Measurements from ENCODE around the gene PADI1.

Gene PADI1

DNA sequence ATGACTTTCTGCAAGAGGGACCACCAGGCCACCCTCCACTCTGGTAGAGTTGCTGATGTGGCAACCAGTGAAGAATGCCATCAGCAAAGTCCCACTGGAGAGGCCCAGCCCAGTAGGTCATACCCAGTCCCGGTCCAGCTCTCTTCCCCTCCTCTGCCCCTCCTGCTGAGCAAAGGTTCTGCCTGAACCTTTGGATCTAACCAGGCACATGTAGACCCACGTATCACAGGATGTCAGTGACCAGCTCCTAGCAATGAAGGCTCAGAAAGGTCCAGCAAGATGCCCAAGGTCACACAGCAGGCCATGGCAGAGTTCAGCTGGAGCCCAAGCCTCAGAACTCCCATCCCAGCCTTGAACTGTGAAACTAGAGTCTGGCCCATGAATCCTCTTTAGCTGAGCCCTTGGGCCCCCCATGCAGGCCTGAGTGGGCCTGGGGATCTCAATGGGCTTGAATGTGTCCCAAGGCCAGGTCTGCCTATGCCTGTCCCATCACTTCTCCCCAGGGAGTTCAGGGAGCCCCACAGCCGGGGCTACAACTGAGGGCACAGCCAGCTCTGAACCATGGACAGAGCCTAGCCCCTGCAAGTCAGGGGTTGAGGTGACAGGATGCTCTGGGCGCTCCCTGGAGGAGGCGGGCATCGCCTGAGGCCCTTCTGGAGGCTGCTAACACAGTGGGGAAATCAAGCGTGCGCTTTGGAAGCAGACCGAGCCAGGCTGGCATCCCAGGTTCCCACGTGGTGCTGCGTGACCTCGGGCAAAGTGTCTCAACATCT is 21.4 kb upstream of the PADI1 start:
- no peak for DNase-seq

DNA sequence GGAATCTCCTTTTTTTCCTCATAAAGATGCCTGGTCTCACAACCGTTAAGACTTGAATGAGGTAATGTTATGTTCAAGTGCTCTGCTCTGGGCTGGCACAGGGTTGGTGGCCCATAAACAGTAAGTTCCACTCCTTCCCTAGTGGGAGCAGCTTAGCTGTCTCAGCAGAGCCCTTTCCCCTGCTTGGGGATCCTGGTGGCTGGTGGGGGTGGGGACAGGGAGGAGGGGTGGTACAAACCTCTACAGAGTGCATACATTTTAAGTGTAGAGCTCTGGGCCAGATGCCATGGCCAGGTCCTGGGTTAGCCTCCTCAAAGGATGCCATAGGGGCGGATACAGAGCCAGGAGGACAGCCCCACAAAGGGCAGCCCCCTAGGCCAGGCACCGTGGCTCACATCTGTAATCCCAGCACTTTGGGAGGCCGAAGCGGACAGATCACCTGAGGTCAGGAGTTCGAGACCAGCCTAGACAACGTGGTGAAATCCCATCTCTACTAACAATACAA is 20.7 kb upstream of the PADI1 start:
- DNase-seq, result no peak

DNA sequence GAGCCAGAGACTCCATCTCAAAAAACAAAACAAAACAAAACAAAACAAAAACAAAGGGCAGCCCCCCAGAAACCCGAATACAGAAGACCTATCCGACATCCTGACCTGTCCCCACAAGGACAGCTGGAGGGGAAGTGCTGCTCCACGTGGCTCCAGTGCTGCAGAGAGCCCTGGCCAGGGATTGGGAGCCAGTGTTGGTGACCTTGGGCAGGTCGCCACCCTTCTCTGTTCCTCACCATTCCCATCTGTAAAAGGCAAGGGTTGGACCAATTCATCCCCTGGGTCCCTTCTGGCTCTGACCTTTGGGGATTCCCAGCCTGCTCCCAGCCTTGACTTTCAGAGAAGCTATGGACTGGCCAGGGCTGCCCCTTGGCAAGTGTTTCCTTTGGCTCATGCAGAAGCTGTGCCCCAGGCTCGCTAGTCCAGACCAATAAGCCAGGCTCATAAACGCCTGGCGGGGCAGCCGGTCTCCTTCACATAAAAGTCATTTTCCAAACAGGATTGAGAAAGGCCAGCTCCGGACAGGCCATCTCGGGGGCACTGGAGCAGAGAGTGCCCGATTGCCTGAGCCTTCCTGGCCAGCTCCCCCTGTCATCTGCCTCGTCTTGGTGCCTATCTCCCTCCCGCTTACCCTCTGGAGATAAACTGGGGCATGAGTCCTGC is 20.0 kb upstream of the PADI1 start:
- DNase-seq, result no peak

DNA sequence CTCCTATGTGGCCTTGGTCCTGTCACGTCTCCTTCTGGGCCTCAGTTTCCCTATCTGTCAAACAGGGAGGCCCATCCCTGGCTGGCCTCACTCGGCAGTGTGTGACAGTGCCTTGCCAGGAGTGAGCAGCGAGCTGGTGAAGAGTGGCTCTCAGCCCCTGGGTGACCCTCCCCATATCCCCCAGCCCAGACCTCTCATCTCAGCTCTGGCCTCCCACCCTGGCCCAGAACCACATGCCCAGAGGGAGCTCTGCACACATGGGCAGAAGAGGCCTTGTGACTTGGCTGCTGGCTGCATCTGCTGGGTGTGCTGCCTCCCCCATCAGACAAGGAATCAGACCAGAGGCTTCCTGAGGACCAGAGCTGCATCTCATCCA is 19.5 kb upstream of the PADI1 start:
- no peak for DNase-seq

DNA sequence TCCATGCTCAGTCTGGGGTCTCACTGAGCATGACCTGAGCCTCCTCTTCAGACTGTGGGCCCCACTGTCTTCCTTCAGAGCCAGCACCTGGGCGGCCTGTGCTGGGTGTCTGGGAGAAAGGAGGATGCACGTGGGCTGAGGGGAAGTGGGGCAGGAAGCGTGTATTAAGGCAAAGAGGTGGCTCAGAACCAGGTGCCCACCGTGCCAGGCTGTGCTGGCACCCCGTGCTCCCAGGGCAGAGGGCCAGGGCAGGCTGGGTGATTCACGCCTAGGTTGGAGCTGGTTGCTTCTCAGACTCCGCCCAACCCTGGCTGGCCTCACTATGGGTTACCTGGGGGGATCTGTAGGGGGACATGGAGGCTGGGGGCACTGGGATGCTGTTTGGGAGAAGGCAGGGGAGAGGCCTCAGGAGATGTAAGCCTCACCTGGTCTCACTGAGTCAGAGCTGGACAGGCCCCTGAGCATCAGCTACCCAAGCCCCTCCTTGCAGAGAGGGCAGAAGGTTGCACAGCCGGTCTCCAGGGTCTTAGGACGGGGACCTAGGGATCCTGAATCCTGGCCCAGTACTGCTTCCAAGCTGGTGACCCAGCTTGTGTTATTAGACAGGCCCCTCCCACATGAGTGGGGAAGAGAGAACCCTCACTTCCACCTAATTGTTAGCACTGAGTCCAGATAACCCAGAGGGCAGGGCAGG is 18.6 kb upstream of the PADI1 start:
- DNase-seq, result no peak

DNA sequence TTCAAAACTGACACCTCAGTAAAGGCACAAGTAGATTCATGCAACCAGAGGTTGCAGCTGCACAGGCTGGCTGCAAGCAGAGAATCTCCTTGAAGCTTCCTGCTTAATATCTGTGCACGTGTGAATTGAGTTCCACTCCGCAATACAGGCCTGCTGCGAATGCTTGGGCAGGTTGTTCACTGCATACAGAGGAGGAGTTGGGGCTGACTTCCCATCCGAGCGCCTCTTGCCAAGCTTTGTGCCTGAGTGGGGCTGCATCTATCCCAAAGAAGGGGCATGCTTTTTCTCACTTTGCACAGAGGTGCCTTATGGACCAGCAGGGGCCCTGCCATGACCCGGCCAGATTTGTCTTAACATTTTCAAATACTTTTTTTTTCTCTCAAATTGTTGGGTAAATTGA is 17.9 kb upstream of the PADI1 start:
- no peak for DNase-seq

DNA sequence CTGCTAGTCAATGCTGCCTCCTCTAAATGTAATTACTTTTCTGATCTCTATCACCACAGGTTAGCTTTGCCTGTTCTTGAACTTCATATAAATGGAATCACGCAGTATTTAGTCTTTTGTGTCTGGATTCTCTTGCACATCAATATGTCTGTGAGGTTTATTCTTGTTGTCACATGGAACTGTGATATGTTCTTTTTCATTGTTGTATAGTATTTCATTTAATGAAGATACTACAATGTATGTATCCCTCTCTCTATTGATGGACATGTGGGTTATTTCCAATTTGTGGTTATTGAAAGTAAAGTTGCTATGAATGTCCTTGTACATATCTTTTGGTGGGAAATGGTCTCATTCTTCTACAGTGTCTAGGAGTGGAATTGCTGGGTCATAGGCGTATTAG is 16.7 kb upstream of the PADI1 start:
- DNase-seq, result no peak

DNA sequence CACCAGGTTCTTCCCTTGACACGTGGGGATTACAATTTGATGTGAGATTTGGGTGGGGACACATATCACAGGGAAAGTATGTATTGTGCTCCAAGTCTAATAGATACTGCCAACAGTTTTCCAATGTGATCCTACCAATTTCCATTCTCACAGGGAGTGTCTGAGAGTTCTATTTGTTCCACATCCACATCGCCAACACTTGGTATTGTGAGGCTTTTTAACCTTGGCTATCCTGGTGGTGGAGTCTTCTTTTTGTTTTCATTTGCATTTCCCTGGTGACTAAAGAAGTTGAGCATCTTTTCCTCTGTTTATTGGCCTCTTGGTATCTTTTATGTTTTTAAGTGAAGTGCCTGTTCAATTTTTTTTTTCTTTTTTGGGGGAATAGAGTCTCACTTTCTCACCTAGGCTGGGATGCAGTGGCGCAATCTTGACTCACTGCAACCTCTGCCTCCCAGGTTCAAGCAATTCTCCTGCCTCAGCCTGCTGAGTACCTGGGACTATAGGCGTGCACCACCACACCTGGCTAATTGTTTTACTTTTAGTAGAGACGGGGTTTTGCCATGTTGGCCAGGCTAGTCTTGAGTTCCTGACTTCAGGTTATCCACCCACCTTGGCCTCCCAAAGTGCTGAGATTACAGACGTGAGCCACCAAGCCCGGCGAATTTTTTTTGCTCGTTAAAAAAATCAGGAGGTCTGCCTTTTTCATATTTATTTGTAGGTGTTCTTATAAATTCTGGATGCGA is 15.9 kb upstream of the PADI1 start:
- DNase-seq, result no peak

DNA sequence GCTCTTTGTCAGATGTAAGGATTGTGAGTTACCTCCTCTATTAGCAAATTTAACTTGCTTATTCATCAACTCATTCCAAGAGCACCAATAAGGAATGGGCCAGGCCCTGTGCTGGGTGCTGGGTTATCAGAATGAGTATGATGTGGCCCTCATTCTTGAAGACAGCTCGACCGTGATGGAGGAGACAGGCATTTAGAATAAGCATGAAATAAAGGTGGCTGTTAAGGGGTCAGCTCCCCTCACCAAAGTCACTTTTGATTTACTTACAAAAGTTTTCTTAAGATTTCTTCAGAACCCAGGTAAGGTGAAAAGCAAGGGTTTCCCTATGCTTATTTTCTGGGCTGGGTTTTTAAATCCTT is 15.3 kb upstream of the PADI1 start:
- no peak for DNase-seq

DNA sequence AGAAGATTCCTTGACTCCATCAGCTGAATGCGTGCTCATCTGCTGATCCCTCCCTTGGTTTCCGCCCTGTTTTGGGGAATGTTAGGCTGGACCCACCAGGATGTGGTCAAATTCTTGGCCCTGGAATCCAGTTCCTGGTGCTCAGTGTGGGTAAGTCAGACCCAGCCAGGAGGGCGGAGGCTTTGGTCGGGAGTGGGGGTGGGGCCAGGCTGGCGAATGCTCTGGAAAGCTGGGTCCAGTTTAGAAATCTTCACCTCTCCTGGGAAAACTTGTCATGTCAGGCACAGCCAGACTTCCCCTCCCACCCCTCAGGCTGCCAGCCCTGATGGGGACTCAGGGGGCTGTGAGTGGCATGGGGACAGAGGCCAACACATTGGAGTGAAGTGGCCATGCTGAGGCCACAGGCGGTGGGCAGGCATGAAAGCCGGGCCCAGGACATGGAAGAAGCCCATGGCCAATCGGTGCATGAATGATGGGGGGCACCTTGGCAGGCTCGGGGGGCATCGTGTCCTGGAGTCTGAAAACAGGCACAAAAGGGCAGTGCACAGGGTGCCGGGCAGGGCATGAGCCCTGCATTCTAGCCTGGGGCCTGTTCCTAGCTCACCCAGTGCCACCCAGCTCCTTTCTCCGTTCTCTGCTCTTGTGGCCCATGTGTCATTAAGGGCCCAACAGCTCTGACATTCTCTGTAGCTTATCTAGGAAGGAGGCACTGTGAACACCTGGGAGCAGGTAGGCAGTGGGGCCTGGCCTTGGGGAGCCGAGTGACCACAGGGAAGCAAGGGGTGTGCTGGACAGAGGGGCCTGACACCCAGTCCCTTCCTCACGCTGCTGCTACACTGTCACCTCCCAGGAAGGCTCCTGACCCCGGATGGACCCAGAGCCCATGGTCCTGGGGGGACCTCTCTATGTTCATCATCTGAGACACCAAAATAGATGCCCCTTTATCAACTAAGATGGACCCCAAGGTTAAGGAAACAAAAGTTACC is 14.6 kb upstream of the PADI1 start:
- no peak for DNase-seq

DNA sequence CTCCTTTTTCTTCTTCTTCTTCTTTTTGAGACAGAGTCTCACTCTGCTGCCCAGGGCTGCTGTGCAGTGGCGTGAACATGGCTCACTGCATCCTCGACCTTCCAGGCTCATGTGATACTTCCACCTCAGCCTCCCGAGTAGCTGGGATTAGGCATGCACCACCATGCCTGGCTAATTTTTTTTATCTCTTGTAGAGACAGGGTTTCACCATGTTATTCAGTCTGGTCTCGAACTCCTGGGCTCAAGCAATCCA is 13.0 kb upstream of the PADI1 start:
- DNase-seq, result no peak

DNA sequence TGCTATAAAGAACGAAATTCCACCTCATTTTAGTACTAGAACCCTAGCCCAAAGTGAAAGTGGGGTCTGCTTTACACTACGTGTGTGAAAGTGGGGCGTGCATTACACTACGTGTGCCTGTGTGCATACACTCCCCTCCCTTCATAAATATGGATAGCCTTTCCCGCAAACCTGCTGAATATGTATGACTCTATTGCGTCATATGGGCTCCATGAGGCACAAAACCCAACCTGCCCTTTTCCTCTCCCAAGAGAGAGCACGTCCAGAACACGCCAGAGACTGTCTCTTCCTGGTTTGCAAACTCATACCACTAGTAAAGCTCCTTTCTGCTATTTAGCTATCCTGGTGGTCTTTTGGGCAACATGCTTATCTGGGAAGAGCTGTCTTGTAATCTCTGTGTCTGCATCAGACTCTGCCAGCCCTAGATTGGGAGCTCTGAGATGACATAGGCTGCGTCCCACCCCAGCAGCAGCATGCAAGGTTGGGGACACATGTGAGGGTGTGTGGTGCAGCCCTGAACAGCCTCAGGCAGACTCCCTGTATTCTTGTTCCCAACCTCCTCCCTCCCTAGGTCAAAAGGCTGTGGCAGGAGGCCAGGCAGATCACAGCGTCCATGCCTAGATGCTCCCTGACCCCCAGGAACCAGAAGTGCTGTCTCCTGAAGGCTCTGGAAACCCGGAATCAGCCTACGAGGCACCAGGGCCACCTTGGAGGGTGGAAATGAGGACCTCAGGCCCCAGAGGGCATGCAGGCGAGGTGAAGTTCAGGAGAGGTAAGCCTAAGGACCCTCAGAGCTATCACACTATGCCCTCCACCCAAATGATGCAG is 12.3 kb upstream of the PADI1 start:
- DNase-seq, result no peak

DNA sequence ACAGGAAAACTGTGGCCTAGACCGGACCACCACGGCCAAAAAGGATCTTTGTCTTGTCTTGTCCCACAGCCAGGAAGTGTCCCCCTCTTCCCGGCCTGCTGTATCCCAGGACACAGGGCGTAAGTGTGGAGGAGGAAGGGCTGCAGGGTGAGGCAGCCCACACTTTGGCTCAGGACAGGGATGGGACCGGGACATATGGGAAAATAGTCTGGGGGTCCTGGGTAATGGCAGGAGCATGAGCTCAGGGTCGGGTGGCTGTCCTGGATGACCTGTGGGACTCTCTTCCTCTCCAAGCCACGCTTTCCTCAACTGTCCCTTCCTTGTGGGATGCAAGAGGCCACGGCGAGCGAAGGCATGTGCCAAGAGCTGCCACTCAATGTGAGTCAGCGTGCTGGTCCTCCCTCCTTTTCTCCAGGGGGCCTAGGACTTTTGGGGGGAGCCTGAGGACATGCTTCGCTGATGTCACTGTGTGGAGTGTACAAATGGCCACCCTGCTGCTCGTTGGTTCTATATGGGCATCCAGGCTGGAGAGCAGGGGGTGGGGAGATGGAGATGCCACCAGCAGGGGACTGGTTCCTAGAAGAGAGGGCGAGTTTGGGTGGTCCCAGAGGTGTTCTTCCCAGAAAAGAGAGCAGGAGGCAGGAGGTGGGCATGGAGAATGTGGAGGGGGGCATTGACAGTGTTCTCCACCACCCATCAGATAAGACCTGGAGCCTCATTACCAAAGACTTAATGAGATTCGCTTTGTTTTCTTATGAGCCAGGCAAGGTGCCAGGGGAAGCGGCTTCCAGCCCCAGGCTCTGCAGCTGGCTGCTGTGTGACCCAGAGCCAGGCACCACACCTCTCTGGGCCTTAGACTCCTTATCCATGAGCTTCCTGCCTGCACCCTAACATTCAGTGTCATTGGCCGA is 11.5 kb upstream of the PADI1 start:
- DNase-seq, result no peak

DNA sequence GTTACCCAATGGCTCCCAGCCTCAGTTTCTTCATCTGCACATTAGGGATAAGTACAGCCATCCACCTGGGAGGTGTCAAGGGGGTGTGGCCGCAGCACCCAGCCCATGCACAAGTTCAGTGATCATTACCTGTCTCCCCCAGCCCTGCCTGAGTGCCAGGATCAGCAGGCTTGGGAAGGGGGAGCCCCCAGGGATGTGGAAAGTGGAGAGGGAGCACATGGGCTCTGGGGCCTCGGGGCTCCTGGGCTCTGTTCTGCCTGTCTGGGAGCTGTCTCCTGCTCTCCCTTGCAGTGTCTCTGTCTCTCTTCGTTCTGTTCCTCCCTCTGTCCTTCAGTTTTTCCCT is 10.8 kb upstream of the PADI1 start:
- no peak for DNase-seq

DNA sequence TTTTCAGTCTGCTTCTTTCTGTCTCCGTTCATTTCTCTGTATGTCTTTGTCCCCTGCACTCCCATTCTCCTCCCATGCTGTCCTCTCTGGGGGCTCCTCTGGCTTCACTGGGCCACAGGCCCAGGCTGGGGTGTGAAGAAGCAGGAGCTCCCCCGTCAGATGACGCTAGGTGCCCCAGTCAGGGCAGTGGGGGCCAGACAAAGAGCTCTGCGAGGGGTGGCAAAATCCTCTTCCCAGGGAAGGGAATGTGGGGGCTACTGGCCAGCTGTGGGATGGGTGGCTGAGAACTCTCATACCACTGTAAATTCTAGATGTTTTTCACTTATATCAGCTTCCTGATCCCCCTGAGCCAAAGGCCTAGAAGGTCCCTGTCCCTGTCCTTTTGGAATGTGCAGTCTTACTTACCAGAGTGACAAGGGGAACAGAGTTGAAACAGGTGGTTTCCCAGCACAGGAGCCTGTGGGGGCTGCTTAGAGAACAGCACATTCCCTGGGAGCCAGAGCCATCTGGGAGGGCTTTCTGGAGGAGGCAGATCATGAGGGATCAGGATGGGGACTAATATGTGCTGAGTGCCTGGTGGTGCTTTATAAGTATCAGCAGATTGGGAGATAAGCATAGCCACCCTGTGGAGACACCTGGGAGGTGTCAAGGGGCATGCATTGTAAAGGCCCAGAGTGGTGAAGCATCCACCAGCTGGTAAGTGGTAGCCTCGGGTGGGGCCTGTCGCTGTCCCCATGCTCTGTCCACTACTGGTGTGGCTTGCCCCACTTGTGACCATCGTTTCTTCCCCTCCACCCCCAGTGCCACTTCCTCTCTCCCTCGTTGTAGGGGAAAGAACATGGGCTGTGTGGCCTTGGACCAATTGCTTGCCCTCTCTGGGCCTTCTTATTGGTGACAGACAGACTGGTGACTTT is 10.1 kb upstream of the PADI1 start:
- no peak for DNase-seq

DNA sequence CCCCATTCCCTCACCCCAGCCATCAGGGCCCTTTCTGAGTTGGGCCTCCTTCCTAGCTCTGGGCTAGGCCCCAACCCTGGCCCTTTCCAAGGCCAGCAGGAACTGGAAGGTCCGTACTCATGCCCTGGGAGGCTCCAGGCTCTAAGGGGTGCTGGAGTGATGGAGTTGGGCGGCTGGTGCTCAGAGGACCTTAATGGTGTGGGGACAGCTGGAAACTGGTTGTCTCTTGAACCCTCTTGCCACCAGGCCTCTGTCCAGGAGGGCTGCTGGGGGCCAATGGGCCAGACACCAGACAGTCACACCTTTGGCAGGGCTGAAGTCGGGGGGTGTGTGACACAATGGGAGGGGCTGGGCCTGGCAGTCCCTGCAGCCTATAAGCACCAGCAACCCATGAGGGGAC is 9.2 kb upstream of the PADI1 start:
- DNase-seq, result no peak

DNA sequence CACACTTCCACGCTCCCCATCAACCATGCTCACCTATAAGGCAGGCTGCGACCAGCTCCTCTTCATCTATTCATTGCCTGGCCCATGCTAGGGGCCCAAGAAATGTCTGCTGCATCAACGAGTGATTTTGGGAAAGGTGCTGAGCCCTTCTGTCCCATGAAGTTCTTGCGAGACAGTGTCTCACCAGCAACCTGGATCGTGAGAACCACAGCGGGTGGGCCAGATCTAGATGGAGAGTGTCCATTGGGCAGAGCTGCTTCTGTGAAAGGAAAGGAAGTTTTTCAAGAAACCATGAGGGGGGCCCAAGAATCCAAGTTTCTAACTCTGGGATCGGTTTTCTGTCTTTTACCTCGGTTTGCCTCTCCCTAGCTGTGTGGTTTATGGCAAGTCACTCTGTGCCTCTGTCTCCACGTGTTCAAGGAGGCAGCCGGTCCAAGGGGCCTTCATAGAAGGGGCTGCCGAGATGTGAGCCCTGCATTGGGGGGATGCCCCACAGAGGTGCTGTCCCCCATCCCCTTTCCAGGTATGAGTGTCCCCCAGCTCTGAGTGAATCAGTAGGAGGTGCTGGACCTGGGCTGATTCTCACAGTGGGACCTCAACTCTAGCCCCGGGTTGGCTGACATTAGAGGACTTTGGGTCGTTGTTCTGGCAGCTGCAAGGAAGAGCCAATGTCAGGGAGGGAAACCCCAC is 8.3 kb upstream of the PADI1 start:
- no peak for DNase-seq

DNA sequence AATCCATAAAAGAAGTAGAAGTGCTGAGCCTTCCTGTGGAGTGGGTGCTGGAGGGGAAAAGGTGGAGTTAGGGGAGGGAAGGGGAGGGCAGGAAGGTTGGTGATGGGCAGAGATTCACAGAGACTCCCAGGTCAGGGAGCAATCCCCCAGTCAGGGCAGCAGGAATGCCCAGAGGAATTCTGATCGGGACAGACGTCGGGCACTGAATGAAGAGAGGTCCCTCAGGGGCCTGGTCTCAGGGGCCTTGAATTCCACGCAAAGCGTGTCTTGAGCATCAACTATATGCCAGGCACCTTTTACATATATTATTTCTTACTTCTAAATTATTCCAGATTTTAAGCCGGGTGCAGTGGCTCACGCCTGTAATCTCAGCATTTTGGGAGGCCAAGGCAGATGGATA is 7.2 kb upstream of the PADI1 start:
- no peak for DNase-seq

Data from DMS153 (cell line).